ENCODE results near the gene ALDH3B1.

Gene ALDH3B1

DNA sequence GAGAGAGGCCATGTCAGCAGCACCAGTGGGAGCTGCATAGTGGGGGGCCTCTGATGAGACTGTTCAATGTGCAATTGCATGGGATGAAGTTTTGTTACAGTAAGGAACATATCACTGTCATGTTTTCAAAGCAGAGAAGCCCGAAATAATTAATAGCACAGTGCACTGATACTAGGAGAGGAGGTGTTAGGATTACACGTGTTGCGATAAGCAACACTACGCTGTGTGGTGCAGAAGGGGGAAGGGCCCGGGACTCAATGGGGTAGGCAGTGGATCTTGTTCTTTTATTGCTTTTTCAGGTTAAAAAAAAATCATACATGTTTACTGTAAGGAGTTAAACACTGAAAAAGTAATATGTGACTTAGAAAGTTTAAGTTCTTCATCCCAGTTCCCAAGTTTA lies 57.9 kb downstream of the ALDH3B1 start:
- Mint-ChIP-seq H3K27me3 (no peaks in the 10 kb centered on the region), H3K27ac (ENCODE audit: low read depth) (no peak overlapping the region), H3K9me3 (no peaks in the 10 kb centered on the region), H3K4me3 (no peak overlapping the region), H3K4me1 (no peaks in the 10 kb centered on the region), H3K36me3 (ENCODE audit: insufficient read depth) (peaks cover 2% of the 10 kb centered on the region)
- ATAC-seq (replicated peaks; ENCODE audit: extremely low read depth, poor library complexity, severe bottlenecking) (no peak), DNase-seq (ENCODE audit: low spot score in 2 of 2) (no peak)

DNA sequence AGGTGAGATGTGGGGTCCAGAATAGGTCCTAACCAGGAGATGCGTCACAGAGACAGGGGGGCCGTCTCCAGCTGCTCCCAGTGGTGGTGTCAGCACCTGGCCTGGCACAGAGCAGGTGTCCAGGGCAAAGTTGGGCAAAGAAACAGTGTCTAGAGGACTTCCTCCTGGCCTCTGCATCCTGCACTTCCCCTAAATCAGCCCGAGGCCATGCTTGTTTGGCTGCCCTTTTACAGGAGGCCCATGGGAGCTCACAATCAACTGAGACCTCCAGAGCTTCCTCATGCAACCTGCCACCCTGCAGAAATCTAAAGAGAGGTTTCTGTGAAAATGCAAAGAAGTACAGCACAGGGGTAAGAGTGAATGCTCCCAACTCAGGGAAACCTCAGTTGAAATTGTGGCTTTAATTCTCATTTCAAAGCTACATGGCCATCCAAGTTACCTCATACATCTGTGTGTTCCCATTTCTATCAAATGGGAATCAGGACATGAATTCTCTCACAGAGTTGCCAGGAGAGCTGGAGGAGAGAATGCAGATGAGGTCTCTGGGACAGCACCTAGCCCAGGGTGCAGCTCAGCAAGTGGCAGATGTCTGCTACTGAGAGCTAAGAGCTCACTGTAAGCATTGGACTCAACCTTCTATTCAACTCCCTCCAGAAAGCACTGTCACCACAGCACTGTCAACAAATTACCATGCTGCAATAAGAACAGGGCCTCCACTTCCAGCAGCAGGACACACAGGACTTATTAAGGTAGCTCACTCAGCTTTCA lies 61.3 kb downstream of the ALDH3B1 start:
- H3K36me3 Mint-ChIP-seq (ENCODE audit: insufficient read depth) = peaks cover 2% of the 10 kb centered on the region
- no peak overlapping the region for H3K27ac Mint-ChIP-seq (ENCODE audit: low read depth)
- H3K4me3 Mint-ChIP-seq = no peak overlapping the region
- ATAC-seq (replicated peaks; ENCODE audit: extremely low read depth, poor library complexity, severe bottlenecking) (no peak), DNase-seq (ENCODE audit: low spot score in 2 of 2) (no peak)
- no peaks in the 10 kb centered on the region for H3K4me1 Mint-ChIP-seq
- no peaks in the 10 kb centered on the region for H3K27me3 Mint-ChIP-seq
- H3K9me3 Mint-ChIP-seq = no peaks in the 10 kb centered on the region

DNA sequence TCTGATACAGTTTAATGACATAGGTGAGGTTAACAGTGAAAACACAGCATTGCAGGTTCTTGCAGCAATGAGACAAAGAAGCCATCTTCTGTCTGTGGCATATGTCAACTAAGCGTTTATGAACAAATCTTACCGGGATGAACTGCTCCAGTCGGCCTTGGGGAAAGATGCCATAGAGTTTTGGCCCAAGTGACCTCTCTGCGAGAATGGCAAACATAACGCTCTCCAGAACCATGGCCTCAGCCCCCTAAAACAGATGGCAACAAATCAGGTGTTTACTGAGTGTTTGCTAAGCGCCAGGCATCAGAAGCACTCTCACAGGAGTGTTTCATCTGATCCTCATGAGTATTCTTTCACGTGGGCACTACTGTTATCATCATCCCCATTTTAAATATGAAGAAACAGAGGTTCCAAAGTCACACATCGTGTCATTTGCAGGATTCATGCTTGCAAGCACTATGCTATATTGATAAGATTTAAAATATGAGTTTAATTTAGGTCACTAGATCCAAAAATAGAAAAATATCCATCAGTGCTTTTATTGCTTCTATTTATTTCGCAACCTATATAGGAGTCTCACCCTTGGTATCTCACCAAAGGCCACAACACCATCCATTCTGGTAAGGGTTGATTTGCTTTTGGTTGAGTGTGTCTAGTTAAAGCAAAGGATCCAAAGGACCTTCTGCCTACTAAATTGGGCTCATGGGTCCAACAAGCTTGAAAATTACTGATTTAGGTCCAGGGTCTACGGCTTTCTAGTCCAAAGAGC lies 64.6 kb downstream of the ALDH3B1 start:
- ATAC-seq (replicated peaks; ENCODE audit: extremely low read depth, poor library complexity, severe bottlenecking) (no peak), DNase-seq (ENCODE audit: low spot score in 2 of 2) (no peak)
- Mint-ChIP-seq H3K4me3 (no peak overlapping the region), H3K27ac (ENCODE audit: low read depth) (no peak overlapping the region), H3K4me1 (no peaks in the 10 kb centered on the region), H3K27me3 (no peaks in the 10 kb centered on the region), H3K36me3 (ENCODE audit: insufficient read depth) (peaks cover 2% of the 10 kb centered on the region), H3K9me3 (no peaks in the 10 kb centered on the region)

DNA sequence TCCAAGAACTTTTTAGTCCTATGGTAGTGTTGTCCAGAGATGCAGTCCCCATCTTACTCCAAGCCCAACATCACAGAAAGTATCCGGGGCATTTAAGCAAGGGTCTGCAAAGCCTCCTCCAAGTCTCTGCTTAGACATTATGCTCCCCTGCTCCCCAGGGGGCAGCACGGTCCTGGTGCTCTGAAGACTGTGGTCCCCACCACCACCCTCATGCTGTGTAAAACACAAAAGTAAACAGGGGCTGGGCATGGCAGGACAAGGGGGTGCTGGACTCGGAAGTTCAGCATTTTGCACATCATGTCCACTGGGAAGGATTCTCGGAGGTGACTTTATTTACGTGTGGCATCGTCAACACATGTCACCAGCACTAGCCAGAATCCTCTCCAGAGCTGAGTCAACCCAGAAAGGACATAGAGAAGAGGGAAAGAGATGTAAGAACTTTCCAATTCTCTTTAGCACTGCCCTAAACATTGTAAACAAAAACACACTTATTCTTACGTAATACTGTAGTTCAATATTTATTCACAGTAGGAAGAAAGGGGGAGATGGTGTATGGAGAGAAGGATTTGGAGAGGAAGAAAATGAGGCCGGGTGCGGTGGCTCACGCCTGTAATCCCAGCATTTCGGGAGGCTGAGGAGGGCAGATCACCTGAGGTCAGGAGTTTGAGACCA lies 66.4 kb downstream of the ALDH3B1 start:
- Mint-ChIP-seq H3K4me1 (no peaks in the 10 kb centered on the region), H3K36me3 (ENCODE audit: insufficient read depth) (peaks cover 4% of the 10 kb centered on the region), H3K27ac (ENCODE audit: low read depth) (no peak overlapping the region), H3K27me3 (no peaks in the 10 kb centered on the region), H3K9me3 (no peaks in the 10 kb centered on the region), H3K4me3 (no peak overlapping the region)
- no peak for ATAC-seq (replicated peaks; ENCODE audit: extremely low read depth, poor library complexity, severe bottlenecking)
- DNase-seq (ENCODE audit: low spot score in 2 of 2) = no peak

DNA sequence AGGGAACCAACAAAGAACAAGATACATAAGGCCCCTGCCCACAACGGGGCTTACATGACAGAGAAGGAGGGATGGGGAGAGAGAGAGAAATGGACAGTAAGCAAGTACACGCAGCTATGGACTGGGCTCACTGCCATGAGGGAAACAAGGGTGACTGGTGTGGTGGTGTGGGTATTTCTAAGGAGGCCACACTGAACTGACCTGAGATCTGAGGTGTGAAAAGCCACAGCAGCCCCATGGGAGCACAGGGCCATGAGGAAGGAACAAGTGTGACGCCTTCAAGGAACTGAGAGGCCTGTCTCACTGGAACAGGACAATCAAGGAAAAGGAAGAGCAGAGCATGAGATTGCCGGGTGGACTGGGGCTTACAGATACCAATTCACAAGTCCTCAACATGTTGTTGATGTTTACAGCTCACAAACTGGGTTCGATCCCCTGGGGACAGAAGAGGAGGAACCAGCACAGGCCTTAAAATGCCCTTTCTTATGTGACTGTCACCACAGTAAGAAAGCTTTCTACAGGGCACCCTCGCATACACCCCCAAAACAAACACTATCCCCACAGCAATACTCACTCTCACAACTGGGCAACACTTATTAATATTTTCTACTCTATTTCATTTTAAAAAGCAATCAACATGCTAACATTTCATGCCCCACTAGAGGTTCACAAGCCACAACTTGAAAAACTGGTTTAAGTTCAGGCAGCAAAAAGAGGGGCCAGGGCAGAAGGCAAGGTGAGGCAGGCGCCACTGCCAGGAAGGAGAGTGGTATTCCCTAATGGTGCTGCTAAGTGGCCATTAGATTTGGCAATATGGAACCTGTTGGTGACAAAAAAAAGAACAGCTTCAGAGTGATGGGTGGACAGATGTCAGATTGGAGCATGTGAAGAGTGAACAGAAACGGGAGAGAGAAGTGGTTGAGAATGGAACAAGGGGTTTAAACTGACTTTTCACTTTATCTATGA lies 67.8 kb downstream of the ALDH3B1 start:
- no peak overlapping the region for H3K4me3 Mint-ChIP-seq
- peaks cover 4% of the 10 kb centered on the region for H3K36me3 Mint-ChIP-seq (ENCODE audit: insufficient read depth)
- DNase-seq (ENCODE audit: low spot score in 2 of 2) = no peak
- H3K4me1 Mint-ChIP-seq = no peaks in the 10 kb centered on the region
- no peaks in the 10 kb centered on the region for H3K9me3 Mint-ChIP-seq
- H3K27ac Mint-ChIP-seq (ENCODE audit: low read depth) = no peak overlapping the region
- no peak for ATAC-seq (replicated peaks; ENCODE audit: extremely low read depth, poor library complexity, severe bottlenecking)
- no peaks in the 10 kb centered on the region for H3K27me3 Mint-ChIP-seq

Data from central memory CD8-positive, alpha-beta T cell (primary cell).